Measurements from ENCODE around the gene BFSP2.

GRCh38 chr3:133413161-133414020, 13.5 kb downstream of the BFSP2 start:
- no peak for TF ChIP-seq CTCF (IDR thresholded peaks at IDR 0.05; ENCODE audit: poor library complexity)
- no peak for TF ChIP-seq EZH2phosphoT487 (IDR thresholded peaks at IDR 0.05; ENCODE audit: low read depth, severe bottlenecking, unreplicated experiment)
- TF ChIP-seq EZH2 (IDR thresholded peaks at IDR 0.05; ENCODE audit: borderline replicate concordance), result no peak
